Measurements from ENCODE around the gene PAPLN. TPM values are rescaled to one million over a fixed set of nuclear protein-coding genes. Genes with fewer than 3 reads are reported as not detected.

PAPLN gene
- total RNA-seq, 1 experiment from 2014 or later, result 9.6 TPM

GRCh38 chr14:73269729-73270531 lies 32.6 kb downstream of the PAPLN start (continued):
- TF ChIP-seq TCF7L2 (IDR thresholded peaks at IDR 0.05; ENCODE audit: borderline replicate concordance, extremely low read depth, insufficient read depth, insufficient read length), result no peak
- TF ChIP-seq EZH2 (IDR thresholded peaks at IDR 0.05), result no peak

- Histone ChIP-seq H3K9ac (ENCODE audit: low read length) (no peak overlapping the region), H3K79me2 (ENCODE audit: insufficient read depth, low read length) (no peaks in the 10 kb centered on the region), H3K4me3 (replicated peaks in 1 of 2; ENCODE audit: low read depth in 1 of 2, low read length in 2 of 2) (no peak overlapping the region), H3K4me2 (ENCODE audit: low read length) (no peak overlapping the region), H3K27ac (ENCODE audit: low read depth, low read length) (no peak overlapping the region), H3K36me3 (ENCODE audit: control insufficient read depth in 1 of 2, insufficient read depth in 2 of 2, low read length in 2 of 2) (peaks cover 5 to 15% of the 10 kb centered on the region in 2 experiments; a peak in 3 of 4 replicates), H3K9me3 (ENCODE audit: control insufficient read depth in 1 of 2, insufficient read depth in 1 of 2, low read depth in 1 of 2, low read length in 2 of 2) (no peaks in the 10 kb centered on the region), H4K20me1 (ENCODE audit: insufficient read depth) (no peaks in the 10 kb centered on the region), H2AFZ (ENCODE audit: low read depth, low read length, poor library complexity, severe bottlenecking) (no peak overlapping the region), H3K9me2 (ENCODE audit: insufficient read depth) (no peaks in the 10 kb centered on the region), H3K27me3 (ENCODE audit: insufficient read depth, low read length) (no peaks in the 10 kb centered on the region), H3K4me1 (ENCODE audit: control insufficient read depth in 1 of 2, insufficient read depth in 2 of 2, low read length in 2 of 2) (no peaks in the 10 kb centered on the region)
- BruUV-seq (replicated peaks), result no TSS peak
- POLR2A ChIA-PET, result no interaction called here
- RAD21 ChIA-PET (ENCODE audit: low non-redundant PET in 1 of 2, low total read pairs in 2 of 2, uncharacterized antibody in 2 of 2, unreplicated experiment in 2 of 2), result interaction anchor here in 1 of 2 experiments (0.6 kb wide), 1 partner anchor 200 kb away, joined by 3 read pairs; no protein-coding TSS in a partner anchor
- CTCF ChIA-PET, result interaction anchor here (1.4 kb wide), 1 partner anchor 23 kb away, joined by 3 read pairs; no protein-coding TSS in a partner anchor
- intact Hi-C loops (cut with micrococcal nuclease), result no loop called here
- ATAC-seq, result no peak
- DNase-seq (ENCODE audit: low read depth, low spot score), result no peak
- TF ChIP-seq CBX3 (IDR thresholded peaks at IDR 0.05; ENCODE audit: low read depth), result no peak
- TF ChIP-seq FOSL1 (IDR thresholded peaks at IDR 0.05; ENCODE audit: low read depth), result no peak
- no peak for TF ChIP-seq SRF (IDR thresholded peaks at IDR 0.05; ENCODE audit: low read depth)
- no peak for TF ChIP-seq TCF7L2 (IDR thresholded peaks at IDR 0.05; ENCODE audit: borderline replicate concordance, extremely low read depth, insufficient read depth, insufficient read length)
- TF ChIP-seq ELF1 (IDR thresholded peaks at IDR 0.05; ENCODE audit: borderline replicate concordance, low read depth), result no peak
- no peak for TF ChIP-seq ZNF274 (IDR thresholded peaks at IDR 0.05; ENCODE audit: low read depth, low read length)
- TF ChIP-seq POLR2A (IDR thresholded peaks at IDR 0.05; ENCODE audit: borderline replicate concordance, extremely low read depth, insufficient read depth, insufficient read length), result no peak
- no peak for TF ChIP-seq EZH2 (IDR thresholded peaks at IDR 0.05)
- no peak for TF ChIP-seq EZH2phosphoT487 (IDR thresholded peaks at IDR 0.05; ENCODE audit: borderline replicate concordance)
- TF ChIP-seq POLR2AphosphoS5 (IDR thresholded peaks at IDR 0.05; ENCODE audit: low read depth, low read length), result no peak
- no peak for TF ChIP-seq ZFX (IDR thresholded peaks at IDR 0.05)
- no peak for TF ChIP-seq JUND (IDR thresholded peaks at IDR 0.05)
- TF ChIP-seq RAD21 (IDR thresholded peaks at IDR 0.05; ENCODE audit: low read depth), result no peak
- no peak for TF ChIP-seq SP1 (IDR thresholded peaks at IDR 0.05; ENCODE audit: low read depth)
- TF ChIP-seq, protein P1, sequence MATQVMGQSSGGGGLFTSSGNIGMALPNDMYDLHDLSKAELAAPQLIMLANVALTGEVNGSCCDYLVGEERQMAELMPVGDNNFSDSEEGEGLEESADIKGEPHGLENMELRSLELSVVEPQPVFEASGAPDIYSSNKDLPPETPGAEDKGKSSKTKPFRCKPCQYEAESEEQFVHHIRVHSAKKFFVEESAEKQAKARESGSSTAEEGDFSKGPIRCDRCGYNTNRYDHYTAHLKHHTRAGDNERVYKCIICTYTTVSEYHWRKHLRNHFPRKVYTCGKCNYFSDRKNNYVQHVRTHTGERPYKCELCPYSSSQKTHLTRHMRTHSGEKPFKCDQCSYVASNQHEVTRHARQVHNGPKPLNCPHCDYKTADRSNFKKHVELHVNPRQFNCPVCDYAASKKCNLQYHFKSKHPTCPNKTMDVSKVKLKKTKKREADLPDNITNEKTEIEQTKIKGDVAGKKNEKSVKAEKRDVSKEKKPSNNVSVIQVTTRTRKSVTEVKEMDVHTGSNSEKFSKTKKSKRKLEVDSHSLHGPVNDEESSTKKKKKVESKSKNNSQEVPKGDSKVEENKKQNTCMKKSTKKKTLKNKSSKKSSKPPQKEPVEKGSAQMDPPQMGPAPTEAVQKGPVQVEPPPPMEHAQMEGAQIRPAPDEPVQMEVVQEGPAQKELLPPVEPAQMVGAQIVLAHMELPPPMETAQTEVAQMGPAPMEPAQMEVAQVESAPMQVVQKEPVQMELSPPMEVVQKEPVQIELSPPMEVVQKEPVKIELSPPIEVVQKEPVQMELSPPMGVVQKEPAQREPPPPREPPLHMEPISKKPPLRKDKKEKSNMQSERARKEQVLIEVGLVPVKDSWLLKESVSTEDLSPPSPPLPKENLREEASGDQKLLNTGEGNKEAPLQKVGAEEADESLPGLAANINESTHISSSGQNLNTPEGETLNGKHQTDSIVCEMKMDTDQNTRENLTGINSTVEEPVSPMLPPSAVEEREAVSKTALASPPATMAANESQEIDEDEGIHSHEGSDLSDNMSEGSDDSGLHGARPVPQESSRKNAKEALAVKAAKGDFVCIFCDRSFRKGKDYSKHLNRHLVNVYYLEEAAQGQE (IDR thresholded peaks at IDR 0.05; ENCODE audit: low read depth), result no peak
- TF ChIP-seq EGR1 (IDR thresholded peaks at IDR 0.05; ENCODE audit: low read depth), result no peak
- no peak for TF ChIP-seq ATF3 (IDR thresholded peaks at IDR 0.05)
- TF ChIP-seq ZBTB33 (IDR thresholded peaks at IDR 0.05; ENCODE audit: extremely low read depth, insufficient replicate concordance, low read length), result no peak
- no peak for TF ChIP-seq YY1 (IDR thresholded peaks at IDR 0.05; ENCODE audit: extremely low read depth, insufficient replicate concordance, low read depth, low read length)
Measured at GRCh38 chr14:73272393-73272792, 35.1 kb downstream of the PAPLN start.
